GDM1 (cell line): Measurements from ENCODE around the gene MBD4.

Source experiments
- DNase-seq: peaks from one replicate; lab custom pipeline; 2025; lab: John Stamatoyannopoulos, UW

Gene MBD4

DNA sequence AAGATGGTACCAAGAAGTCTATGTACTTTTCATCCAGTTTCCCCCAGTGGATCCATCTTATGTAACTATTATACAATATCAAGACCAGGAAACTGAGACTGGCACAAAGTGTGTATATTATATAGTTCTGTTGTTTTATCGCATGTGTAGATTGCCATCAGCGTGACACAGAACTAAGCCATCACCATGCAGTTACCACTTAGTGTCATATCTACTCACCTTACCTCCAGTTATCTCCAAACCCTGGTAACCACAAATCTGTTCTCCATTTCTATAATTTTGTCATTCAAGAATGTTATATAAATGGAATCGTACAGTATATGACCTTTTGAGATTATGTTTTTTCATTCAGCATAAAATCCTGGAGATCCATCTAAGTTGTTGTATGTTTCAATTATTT is 23.3 kb upstream of the MBD4 start:
- DNase-seq, result no peak

DNA sequence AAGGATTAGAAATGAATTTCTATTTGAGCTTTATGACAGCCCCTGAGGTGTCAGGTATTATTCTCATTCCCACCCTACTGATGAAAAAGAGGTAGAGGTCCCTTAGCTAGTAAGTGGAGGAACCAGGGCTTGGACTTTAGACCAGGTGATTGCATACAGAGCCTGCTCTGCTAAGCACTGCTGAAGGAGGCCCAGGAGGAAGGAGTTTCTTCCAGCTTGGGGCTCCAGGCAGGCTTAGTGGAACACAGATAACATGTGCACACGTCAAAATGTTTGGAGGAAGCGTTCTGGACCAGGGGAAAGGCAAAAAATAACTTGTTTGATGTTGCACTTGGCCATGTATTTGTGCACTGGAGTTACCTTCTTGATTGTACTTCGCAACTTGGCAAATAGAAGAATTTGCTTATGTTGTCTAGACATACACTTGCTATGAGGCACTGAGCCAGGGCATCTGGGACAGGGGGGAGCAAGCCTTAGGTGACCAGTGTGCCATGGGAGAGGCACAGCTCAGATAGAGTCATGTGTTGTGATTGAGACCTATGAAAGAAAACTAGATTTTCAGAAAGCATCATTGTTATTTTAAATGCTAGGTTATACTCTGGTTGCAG is 22.7 kb upstream of the MBD4 start:
- no peak for DNase-seq

DNA sequence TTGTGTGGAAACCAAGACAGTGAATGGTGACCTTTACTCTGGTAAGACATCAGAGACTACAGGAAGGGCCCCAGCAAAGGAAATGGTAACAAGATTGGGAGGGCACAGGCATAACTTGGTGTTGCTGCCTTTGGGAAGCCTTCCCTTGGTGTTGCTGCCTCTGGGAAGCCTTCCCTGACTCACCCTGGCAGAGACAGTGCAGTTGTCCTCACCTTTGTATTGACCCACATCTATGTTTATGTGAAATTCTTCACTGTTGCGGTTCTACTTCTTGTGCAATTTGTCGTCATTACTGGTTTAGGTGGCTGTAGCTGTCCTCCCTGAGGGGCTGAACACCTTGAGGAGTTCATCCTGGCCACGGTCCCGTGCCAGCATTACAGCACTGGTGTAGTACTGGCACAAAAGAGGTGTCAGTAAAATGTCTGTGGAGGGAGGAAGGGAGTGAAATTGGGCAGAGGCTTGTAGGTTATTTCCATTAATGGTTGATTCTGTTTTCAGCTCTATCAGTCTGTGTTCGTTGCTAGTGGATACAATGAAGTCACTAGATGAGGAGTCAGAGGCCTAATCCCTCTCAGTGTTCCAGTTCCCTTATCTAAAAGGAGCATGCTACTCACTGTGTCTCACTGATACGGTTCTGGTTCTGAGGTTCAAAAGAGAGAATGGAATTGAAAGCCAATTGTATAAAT is 21.9 kb upstream of the MBD4 start:
- DNase-seq, result no peak

DNA sequence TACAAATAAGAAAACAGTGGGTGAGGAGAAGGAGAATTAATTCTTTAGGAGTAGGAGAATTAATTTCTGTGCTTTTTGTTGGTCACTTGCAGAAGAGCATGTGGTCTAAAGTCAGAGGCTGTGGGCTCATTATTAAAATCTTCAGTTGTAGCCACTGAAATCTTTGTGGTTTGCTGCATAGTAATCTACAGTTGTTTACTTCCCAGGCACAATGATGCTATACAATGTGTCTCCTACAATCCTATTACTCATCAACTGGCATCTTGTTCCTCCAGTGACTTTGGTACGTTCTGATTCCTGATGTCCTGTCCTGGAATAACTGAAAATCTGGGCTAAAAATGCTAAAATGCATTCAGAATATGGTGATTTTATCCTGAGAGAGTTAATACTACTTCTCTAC is 21.3 kb upstream of the MBD4 start:
- no peak for DNase-seq

DNA sequence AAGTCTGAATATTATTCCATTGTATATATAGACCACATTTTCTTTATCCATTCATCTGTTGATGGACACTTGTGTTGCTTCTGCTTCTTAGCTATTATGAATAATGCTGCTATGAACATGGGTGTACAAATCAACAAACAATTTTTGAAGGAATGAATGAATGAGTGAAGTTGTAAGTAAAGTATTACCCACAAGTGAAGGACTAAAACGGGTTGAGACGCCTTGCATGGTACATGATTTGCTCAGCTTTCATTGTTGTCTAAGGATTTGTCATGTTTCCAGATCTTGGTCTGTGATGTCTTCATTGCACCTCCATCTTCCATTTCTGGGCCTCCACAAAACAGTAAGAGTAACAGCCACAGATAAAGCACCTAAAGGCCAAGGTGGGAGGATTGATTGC is 20.8 kb upstream of the MBD4 start:
- no peak for DNase-seq

DNA sequence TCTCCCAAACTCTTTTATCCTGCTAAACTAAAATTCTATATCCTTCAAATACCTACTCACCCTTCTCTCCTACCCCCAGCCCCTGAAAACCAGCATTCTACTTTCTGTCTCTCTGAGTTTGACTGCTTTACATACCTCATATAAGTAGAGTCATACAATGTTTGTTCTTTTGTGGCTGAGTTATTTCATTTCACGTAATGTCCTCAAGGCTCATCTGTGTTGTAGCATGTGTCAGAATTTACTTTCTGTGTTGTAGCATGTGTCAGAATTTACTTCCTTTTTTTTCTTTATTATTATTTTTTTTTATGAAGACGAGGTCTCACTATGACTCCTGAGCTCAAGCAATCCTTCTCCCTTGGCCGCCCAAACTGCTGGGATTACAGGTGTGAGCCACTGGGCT is 20.4 kb upstream of the MBD4 start:
- DNase-seq, result no peak

DNA sequence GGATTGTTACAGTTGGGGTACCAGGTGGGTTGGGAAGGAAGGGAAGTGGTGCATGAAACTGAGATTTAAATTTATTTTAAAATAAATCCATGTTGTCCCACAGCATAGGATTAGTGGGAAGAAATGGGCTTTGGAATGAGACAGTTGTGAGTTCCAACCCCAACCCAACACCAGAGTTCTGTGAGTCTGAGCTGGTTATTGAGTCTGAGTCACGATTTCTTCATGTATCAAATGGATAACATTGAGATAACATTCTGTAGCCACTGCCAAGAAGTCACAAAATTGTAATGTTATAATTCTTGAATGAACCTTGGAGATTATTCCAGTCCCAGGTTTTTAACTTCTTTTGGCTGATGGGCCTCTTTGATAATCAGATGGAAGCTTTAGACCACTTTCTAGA is 14.0 kb upstream of the MBD4 start:
- no peak for DNase-seq

DNA sequence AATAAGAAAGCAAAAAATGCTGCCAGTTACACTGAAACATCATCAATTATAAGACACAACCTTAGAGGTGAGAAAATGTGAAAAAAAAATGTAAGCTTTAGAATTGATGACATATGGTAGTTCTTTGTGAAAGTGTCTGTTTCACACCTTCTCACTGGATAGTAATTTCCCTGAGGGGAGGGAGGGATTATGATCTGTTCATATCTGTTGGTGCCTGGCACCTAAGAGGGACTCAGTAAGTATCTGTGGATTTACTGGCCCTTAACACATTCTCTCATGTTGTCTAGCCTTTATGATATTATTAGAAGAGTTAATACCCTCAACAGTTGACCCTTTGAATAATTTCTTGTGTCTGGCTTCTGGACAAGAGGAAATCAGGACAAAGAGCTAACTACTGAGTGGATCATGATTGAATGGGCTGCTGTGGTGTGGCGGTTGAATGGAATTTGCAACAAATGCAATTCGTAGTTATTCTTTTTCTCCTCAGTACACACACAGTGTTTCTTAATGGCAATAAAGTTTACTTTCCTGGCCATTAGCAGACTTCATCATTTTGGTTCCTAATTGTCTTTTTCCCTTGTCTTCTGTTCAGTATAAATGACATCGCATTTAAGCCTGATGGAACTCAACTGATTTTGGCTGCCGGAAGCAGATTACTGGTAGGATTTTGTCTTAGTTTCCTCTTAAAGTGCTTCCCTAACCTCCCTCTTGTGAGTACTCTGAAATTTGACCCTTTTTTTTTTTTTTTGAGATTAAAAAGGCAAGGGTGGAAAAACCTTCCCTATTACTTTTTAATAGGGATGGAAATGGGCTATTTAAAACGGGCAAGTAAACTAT is 9.7 kb upstream of the MBD4 start:
- DNase-seq, result no peak

DNA sequence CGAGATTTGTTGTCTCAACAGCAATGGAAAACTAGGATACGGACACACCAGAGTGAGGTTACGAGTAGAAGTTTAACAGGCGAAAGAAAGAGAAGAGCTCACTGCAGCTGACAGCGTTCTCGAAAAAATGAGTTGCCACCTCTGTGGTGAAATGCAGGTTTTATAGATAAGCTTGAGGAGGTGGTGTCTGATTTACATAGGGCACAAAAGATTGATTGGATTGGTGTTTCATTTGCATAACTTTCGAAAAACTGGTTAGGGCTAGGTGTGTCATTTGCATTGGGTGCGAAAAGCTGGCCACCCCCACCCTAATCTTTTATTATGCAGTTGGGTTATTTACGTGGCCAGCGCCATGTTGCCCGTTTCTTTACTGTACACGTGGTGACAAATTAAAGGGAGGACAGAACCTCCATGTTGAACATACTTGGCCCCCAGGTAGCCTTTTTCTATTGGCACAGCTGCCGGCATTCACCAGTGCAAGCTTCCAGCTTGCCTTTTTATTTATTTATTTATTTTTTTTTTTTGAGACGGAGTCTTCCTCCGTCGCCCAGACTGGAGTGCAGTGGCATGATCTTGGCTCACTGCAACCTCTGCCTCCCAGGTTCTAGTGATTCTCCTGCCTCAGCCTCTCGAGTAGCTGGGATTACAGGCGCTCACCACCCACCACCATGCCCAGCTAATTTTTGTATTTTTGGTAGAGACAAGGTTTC is 8.6 kb upstream of the MBD4 start:
- DNase-seq, result no peak

DNA sequence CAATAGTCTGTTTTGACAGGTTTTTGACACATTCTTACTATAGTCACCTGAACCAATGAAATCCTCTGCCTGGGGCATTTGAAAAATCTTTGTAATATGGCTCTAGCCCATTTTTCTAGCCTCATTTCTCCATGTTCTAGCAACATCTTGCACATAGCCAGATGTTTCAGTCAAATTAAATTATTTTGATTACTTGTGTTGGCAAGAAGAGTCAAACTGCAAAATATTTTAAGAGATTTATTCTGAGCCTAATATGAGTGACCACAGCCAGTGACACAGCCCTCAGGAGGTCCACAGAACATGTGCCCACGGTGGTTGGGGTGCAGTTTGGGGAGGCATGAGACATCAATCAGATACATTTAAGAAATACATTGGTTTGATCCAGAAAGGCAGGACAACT is 7.2 kb upstream of the MBD4 start:
- DNase-seq, result no peak

DNA sequence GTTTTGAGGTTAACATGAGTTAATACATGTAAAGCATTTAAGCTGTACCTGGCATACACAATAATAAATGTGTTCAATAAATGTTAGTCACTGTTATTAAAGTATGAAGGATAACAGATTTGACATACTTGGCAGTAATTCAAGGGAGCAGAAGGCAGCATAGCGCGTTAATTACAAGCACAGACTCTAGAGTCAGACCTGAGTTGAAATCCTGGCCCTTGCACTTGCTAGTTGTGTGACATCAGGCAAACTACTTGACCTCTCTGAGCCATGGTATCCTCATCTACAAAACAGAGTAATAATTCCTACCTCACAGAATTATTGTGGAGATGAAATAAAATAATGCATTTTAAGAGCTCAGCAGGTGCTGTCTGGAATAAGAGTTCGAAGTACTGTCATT is 5.7 kb upstream of the MBD4 start:
- no peak for DNase-seq

DNA sequence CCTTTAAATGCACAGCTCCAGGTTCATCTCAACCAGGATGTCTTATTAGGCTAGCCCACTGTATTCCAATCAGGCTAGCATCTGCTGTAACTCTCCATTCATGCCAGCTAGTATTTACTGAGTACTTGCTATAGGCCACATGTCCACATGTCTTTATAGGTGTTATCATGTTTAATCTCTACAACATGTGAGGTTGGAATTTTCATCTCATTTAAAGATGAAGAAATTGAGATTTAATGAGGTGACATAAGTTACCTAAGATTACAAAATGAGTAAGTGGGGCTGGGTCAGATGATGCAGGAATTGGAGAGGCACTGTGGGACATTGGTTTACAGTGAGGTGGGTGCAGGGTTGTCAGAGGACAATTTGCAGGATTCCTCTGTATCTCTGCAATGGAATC is 3.2 kb upstream of the MBD4 start:
- DNase-seq, result no peak

DNA sequence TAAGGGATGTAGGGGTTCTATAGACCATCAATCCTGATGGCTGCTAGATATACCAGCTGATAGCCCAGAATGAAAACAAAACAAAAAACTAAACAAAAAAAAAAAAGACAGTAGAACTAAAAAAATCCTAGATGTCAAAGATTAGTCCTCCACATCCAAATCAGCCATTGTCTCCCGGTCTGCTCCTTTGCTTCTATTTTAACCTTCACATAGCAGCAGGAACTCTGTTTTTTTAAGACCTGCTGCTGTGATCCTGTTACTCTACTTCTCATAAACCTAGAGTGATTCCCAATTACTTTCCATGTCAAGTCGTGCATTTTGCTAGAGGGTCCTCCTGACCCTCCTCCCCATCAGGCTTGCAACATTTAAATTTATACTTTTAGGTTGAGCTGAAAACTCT is 2.7 kb upstream of the MBD4 start:
- DNase-seq, result no peak

DNA sequence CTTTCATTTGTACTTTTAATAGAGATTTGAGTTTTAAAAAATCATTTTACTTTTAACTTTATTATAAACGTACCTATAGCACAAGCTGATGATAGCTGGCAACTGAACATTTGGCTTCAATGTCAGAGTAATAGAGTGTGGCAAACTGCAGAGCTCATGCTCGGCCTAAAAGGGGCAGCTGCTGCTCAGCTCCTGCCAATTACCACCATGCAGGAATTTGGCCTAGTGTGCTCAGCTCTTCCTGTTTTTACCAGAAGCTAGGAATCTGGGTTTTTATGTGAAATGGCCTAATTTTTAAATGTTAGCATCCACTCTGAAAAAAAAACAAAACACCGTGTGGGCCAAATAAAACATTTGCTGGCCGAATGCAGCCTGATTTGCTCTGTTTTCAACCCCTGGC is 2.0 kb upstream of the MBD4 start:
- DNase-seq, result no peak

DNA sequence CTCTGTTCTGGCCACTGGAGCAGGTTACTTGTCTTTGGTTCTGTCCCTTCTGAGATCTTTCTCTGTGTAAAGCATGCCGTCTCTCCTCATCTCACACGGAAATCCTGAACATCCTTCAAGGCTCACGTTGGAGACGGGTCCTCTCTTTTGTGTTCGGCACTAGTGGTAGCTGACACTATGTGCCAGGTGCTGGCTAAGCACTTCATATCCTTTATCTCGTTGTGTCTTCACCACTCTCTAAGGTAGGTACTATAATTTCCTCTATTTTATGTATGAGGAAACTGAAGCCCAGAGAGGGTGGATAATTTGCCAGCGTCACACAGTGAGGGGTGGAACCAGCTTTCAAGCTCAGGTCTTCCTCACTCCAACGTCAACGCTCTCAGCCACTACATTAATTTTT is 1.5 kb upstream of the MBD4 start:
- no peak for DNase-seq

DNA sequence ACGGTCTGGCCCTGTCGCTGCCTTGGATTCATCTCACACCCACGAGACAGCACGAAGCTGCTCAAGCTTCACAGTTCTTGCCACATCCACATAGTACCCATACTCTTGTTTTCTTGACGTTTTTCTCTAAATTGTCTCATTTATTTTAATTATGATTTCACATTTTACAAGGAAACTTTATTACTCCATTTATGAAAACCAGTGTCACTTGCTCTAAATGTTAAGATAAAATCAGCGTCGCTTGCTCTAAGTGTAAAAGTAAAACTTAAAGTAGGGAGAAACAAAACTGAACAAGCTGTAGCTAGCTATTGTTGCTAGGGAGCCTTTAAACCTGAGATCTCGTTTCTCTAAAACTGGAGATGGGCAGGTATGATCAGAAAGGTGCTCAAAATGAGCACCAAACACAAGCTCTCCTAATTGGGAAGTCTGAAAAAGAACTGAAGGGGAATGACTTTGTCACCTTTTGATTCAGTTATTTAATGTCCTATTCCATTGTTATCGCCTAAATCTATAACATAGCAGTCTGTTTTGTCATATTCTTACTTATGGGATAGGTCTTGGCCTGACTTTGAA is 956 bp upstream of the MBD4 start:
- DNase-seq, result no peak

DNA sequence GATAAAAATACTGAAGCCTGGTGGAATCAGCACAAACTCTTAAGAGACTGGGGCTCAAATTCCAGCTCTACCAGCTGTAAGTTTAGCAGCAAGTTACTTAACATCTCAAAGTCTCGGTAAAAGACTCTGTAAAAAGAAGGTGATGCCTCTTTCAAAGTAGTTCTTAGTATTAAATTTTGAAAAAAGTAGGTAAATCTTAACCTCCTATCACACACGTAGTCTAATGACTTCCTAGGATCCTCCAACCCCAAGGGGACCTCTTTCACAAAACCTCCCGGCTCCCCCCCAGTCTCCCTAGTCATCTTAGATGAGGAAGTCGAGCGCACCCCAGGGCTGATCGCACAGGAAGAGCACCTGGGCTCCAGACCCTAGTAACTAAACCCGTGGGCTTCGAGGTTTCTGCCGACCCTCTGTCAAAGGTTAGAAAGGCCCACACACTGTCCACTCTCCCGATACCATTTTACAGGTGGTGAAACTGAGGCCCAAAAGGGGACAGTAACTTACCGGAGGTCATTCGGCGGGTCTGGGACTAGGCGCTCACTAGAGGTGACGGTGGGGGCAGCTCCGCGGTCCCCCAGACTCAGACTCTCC is 427 bp downstream of the MBD4 start:
- DNase-seq, result peak; percentile 27

DNA sequence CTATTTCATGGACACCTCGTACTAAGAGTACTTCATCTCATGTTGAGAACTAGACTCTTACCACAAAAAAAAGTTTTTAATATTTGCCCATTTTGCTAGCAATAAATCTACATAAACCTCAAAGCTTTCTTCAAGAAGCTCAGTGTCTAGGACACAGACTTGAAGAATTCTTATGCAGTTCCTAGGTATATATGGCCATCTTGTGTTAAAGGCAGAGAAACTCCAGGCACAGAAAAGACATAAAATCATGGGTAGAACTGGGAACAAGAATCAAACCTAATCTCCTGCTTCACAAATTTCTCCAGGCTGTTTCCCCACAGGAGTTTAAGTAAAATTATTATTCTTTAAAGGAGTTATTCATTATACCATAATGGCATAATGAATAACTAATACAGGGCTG is 4.4 kb downstream of the MBD4 start:
- no peak for DNase-seq

DNA sequence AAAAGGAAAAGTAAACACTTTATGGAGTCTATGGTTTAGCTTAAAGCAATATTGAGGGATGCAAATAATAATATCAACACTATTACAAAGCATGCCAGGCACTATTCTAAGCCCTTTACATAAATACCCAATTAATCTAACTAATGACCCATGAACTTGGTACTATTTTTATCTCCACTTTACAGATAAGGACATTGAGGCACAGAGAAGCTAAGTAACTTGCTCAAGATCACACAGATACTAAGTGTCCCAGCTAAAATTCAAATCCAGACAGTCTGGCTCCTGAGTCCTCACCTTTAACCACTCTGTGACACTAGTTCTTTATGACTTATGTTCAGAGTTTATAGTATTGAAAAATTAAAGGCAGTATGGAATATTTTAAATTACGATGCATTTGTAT is 5.6 kb downstream of the MBD4 start:
- DNase-seq, result no peak

DNA sequence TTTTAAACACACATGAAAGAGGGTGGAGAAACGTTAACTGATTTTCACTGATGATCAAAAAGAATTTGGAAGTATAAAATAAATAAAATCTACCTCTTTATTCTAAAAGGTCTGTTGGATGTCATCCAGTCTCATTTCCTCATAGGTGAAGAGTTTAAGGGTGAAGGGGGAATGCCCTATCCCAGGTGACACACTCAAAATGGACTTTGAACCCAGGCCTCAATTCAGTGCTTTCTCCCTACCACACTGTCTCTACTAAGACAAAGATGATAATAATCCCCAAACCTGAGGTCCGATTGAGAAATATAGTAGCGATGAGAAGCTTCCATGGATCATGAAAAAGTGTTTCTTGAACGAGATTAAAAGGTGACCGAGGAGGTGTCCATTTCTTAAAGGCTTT is 6.2 kb downstream of the MBD4 start:
- no peak for DNase-seq

DNA sequence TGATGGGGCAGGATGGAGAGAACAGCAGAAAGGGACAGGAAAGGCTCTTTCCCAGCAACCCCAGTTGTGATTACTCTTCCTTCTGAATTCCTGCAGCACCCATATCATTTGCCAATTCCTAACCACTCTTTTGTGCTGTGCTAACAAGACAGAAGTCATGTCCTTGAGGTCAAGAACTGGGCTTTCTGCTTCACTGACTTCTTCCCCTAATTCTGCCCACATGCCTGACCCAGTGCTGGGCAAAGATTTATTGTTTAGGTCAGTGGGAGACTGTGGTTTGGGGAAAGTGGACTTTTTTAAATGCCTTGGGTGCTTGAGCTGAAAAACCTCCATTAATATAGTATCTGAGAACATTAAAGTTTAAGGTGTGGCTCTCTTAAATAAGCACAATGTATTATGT is 7.1 kb downstream of the MBD4 start:
- no peak for DNase-seq

DNA sequence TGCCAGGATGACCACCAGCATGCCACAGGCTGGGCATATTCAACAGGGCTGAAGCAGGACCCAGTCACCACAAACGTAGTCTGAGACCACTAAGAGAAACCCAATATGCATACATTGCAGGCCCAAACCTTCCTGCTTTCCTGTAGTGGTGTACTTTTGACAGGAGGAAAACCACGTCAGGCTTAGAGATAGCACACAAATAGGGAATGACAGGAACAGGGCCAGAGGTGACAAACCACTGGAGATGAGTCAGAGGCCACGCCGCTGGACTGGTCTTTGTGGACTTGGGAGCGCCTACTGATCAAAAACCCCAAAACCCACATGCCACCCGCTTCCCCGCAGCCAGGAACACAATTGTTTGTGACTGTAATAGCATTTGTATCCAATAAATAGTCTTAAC is 7.7 kb downstream of the MBD4 start:
- peak; percentile 47 for DNase-seq
